ENCODE measurements around the gene TMEM26. TPM values are rescaled to one million over a fixed set of nuclear protein-coding genes. Genes with fewer than 3 reads are reported as not detected.
A peak's percentile ranks its signal among the peaks of the same experiment; 100 is the strongest.

TMEM26 gene
- total and polyA plus RNA-seq, 2 of the 8 experiments (the other 6 are each of a cell fraction or from before 2014, with no cell fraction given) = 1.6 to 2.8 TPM

DNA sequence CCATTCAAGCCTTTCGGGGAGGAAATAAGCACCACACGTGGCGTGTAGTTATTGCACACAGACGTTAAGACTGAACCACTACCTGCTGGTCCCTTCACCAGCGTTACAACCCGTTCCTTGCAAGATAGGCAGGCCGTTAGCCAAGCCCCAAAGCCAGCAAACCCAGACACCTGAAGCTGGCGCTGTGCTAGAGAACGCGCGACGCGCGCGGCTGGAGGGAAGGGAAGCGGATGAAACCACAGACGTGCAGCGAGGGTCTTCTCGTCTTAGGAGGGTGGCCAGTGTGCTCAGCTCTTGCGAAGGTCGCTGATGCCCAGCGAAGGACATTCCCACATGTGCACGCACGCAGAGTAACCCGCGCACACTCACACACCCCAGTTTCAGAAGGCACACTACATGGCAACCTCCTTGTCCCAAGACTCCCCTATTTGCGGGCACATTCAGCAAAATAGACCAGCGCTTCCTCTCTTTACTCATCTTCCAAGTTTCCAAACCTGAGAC is 980 bp downstream of the TMEM26 start (continued):
- TF ChIP-seq SP2 (IDR thresholded peaks at IDR 0.05; ENCODE audit: low read length) = no peak
- TF ChIP-seq JUN (IDR thresholded peaks at IDR 0.05; ENCODE audit: low read depth, low read length) = no peak
- peak; percentile 87 for TF ChIP-seq KDM4A (IDR thresholded peaks at IDR 0.05; ENCODE audit: low read depth, low read length, severe bottlenecking)
